Measurements from ENCODE around the gene LACTBL1.
"Not testable (repeated sequence)": the region's sequence is repeated elsewhere in the genome, so short reads cannot be mapped to it uniquely, and the experiment has no call there.

The LACTBL1 gene

DNA sequence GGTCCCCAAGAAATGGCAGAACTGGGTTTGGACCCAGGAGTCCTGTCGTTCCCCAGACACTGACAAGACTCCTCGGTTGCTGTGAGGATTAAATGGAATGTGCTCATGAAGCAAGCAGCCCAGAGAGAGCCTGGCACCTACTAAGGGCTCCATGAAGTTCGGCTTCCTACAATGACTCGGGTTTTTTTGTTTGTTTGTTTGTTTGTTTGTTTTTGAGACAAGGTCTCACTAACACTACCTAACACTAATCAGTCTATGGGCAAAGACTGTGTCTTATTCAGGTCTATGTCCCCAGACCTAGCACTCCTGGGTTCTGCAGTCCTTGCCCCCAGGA is 3.4 kb upstream of the LACTBL1 start:
- no peak for DNase-seq

DNA sequence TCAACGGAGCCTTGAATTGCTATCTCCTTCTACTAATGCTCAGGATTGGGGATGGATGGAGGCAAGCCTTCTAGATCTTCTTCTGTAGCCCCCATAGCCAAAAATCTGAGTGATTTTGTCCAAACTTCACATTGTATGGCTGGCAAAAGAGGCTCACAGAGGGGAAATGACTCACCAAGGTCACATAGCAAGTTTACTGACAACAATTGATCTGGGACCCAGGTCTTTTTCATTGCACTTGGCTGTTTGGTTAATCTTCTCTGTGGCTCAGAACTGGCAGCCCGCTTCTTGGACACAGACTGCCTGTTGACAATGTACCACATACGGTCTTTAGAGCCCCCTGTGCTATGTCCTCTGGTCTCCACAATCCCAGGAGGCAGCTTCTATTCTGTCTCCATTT is 3.0 kb upstream of the LACTBL1 start:
- no peak for DNase-seq

DNA sequence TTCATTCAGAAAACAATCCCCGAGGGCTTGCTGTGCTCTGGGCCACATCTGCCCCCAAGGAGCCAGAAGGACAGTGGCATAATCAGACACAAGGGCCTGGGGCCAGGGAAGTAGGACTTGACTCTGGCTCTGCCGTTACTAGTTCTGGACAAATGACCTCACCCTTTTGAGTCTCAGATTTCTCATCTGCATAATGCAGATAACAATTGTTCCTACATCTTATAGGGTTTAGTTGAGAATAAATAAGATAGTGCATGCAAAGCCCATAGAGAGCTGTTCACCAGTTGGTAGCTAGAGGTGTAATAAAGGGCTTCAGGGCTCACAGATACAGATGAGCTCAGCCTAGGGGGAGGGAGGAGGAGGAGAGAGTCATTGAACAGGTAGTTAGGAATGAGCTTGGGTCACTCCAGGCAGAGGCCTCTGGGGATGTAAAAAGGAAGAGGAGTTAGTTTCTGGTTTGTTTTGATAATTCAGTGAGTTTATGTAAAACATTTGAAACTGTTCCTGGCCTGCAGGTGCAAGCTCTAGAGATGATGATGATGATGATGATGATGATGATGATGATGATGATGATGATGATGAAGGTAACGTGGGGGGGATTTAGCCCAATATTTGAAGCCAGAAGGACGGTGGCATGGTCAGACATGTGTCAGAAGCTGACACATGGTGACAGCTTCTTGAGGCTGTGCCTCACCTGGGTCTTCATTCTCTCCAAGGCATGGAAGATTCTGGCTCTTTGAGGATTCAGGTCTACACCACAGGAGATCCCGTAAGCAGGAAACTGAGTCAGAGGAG is 858 bp downstream of the LACTBL1 start:
- DNase-seq: no peak

GRCh38 chr1:22971161-22971560 is 1.5 kb downstream of the LACTBL1 start:
- DNase-seq: no peak

GRCh38 chr1:22970096-22970495 is 2.6 kb downstream of the LACTBL1 start:
- DNase-seq: no peak

DNA sequence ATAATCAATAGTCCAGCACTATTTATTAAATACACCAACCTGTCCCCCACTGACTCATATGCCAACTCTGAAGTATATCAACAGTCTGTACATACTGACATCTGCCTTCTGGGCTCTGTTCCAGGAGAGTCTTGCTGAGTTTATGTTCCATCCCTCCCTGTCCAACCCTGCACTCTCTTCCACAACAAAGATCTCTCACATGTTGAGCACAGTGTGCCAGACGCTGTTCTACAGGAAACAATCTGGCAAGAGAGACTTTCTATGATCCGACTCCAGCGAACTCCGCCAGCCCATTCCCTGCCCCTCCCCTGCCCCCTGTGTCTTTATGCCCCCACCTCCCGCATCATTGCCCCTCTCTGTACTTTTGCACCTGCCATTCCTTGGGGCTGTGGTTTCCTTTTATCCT is 3.4 kb downstream of the LACTBL1 start:
- DNase-seq: no peak

DNA sequence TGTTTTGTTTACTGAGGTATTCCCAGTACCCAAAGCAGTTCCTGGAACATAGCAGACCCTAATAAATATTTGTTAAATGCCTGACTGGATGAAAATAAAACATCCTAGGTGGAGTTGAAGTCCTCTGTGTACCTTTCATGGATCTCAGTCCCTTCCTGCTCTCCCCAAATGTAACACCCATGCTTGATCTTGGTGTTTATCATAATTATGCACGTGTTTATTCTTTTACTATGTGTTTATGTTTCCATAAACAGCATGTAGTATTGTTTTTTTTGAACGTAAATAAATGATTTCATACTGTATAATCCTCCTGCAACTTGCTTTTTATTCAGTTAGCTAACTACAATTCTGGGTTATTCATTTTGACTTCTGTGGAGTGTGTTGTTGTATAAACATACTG is 4.8 kb downstream of the LACTBL1 start:
- DNase-seq: no peak

DNA sequence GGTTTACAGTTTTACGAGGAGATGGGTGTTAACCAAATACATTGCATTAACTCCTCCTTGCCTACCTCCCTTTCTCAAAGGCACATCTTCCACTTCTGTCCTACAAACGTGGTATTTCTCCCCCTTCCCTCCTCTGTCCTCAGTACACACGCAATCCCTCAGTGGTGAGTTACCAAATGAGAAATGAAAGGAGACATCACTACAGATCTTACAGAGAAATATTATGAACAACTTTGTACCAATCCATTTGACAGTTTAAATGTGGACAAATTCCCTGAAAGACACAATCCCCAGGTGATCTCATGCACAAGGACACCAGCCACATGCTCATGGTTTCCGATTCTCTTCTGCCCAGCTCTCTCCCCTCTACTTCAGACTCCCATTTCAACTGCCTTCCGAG is 6.4 kb downstream of the LACTBL1 start:
- no peak for DNase-seq

- DNase-seq: no peak
Measured at GRCh38 chr1:22963044-22963677, 9.5 kb downstream of the LACTBL1 start.

GRCh38 chr1:22962558-22962957 is 10.1 kb downstream of the LACTBL1 start:
- DNase-seq: no peak

- DNase-seq: no peak
Measured at GRCh38 chr1:22959545-22960360, 12.9 kb downstream of the LACTBL1 start.

- no peak for DNase-seq
Measured at GRCh38 chr1:22958556-22958955, 14.1 kb downstream of the LACTBL1 start.

DNA sequence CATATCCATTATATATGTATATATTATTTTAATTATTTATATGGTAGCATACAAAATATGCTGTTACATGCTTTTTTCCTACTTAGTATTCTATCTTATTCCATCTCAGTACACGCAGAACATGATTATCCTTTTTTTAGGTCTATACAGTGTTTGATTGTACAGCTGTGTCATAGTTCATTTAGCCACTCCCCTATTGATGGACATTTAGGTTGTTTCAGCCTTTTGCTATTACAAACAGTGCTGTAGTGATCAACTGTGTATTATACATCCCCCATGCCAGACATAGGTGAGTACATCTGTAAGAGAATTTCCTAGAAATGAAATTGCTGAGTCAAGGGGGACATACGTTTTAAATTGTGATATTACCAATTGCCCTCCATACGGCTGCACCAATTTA is 15.6 kb downstream of the LACTBL1 start:
- DNase-seq: no peak

- DNase-seq: no peak
Measured at GRCh38 chr1:22955146-22955545, 17.5 kb downstream of the LACTBL1 start.

DNA sequence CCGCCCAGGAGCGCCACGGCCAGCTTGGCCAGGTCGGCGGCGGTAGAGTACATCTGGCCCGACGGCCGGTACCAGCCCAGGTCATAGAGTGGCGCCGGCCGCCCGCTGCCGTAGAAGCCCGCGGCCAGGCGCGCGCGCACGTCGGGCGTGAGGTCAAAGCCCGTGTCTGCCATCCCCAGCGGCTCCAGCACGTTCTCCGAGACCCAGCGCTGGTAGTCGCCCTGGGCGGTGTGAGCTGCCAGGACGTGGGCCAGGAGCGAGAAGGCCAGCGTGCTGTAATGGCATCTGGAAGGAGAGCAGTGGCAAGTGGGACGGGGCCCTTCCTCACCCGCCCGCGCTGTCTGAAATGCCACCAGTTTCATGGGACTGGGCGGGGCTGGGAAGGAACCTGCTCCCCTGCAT is 18.9 kb downstream of the LACTBL1 start:
- no peak for DNase-seq

DNA sequence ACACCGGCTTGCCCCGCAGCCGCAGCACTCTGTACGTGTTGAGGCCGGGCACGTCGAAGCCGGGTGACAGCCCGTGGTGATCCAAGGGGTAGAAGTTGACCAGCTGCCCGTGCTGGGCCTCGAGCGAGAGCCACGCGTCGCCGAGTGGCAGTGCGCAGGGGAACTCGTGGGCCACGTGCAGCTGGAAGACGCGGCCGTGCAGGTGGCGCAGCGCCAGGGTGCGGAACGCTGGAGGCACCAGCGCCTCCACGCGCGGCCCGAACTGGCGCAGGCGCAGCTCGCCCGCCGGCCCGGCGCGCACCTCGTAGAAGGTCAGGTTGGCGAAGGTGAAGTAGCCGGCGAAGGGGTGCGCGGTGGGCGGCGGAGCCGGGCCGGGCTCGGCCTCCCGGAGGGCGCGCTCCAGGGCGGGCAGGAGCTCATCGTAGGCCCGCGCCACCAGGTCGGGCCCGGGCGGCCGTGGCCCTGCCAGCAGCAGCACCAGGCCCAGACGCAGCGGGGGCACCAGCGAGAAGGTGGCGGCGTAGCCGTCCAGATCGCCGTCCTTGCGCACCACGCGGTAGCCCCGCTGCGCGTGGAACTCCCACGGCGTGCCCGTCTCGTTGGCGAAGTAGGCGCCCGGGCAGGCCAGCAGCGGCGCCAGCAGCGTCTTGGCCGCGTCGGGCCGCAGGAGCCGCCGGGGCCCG is 19.5 kb downstream of the LACTBL1 start:
- no peak for DNase-seq

- no peak for DNase-seq
Measured at GRCh38 chr1:22952694-22953056, 20.0 kb downstream of the LACTBL1 start.

GRCh38 chr1:22951796-22952195 is 20.9 kb downstream of the LACTBL1 start:
- DNase-seq: no peak

GRCh38 chr1:22949822-22950331 is 22.8 kb downstream of the LACTBL1 start:
- no peak for DNase-seq

- DNase-seq: not testable (repeated sequence)
Measured at GRCh38 chr1:22945171-22945570, 27.5 kb downstream of the LACTBL1 start.

DNA sequence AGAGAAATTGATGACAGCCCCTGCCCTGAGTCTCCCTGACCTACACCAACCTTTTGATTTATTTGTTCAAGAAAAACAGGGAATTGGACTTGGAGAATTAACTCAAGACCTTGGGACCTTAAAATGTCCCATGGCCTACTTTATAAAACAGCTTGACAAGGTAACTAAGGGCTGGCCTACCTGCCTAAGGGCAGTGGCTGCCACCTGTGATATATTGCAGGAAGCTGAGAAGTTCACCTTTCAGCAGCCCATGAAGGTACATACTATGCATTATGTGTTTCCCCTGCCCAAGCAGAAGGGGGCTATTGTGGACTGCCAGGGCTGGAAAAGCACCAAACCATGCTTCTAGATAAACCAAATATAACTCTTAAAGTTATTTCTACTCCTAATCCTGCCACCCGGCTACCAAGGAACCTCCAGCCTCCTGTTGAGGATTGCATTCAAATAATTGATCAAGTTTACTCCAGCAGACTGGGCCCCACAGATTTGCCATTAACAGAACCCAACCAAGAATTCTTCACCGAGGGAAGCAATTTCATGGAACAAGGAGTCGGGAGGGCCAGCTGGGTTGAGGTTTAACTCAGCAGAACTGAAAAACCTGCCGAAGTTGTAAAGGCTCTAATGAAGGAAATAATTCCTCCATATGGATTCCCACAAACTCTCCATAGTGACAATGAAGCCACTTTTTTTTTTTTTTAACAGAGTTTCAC is 28.2 kb downstream of the LACTBL1 start:
- no peak for DNase-seq

DNA sequence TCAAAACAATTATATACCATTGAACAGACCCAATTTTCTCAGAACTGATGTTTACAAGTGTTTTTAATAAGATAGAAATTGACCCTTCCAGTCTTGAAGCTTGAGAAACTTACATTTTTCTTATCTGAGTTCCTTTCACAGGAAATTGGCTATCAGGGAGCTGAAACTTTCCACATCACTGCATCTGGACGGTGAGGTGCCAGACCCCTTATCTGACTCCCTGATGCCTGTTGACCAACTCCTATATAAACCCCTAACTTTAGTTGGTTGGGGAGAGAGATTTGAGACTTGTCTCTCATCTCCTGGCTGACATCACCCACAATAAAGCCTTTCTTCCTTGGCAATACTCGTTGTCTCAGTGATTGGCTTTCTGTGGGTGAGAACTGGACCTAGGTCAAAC is 31.4 kb downstream of the LACTBL1 start:
- no peak for DNase-seq
